ENCODE measurements around the gene ACTMAP. TPM values are rescaled to one million over a fixed set of nuclear protein-coding genes. Genes with fewer than 3 reads are reported as not detected.

ACTMAP gene
- total RNA-seq, 1 experiment from 2014 or later, result 39.3 TPM

DNA sequence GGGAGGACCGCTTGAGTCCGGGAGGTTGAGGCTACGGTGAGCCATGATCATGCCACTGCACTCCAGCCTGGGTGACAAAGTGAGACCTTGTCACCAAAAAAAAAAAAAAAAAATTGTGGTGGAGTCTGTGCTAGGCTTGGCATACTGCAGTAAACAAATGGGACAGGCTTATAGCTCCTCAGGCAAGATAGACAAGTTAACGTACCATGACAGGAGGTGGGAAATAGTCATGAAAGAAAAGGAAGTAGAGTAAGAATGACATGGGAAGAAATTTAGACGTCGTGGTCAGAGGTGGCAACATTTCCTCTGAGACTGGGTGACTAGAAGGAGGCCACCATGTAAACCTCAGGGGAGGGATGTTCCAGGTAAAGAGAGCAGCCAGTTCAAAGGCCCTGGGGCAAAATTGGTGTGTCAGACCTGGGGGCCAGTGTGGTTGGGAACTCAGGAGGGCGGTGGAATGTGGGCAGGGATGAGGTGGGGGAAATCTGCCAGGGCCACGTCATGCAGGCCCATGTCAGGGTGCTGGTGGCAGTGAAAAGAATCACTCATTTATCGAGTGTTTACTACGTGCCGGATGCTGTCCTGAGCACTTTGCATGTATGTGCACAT is 6.3 kb upstream of the ACTMAP start:
- CTCF ChIA-PET, result no interaction called here
- no peak for TF ChIP-seq EZH2 (IDR thresholded peaks at IDR 0.05; ENCODE audit: low read depth)
- TF ChIP-seq, protein P1, sequence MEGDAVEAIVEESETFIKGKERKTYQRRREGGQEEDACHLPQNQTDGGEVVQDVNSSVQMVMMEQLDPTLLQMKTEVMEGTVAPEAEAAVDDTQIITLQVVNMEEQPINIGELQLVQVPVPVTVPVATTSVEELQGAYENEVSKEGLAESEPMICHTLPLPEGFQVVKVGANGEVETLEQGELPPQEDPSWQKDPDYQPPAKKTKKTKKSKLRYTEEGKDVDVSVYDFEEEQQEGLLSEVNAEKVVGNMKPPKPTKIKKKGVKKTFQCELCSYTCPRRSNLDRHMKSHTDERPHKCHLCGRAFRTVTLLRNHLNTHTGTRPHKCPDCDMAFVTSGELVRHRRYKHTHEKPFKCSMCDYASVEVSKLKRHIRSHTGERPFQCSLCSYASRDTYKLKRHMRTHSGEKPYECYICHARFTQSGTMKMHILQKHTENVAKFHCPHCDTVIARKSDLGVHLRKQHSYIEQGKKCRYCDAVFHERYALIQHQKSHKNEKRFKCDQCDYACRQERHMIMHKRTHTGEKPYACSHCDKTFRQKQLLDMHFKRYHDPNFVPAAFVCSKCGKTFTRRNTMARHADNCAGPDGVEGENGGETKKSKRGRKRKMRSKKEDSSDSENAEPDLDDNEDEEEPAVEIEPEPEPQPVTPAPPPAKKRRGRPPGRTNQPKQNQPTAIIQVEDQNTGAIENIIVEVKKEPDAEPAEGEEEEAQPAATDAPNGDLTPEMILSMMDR (conservative IDR thresholded peaks at IDR 0.05), result no peak
- H3K9me2 ChIP-seq (ENCODE audit: insufficient read depth), result no peaks in the 10 kb centered on the region
- H3K4me3 ChIP-seq, result no peak overlapping the region
- H3K27ac ChIP-seq, result no peak overlapping the region
- no peak overlapping the region for H2AFZ ChIP-seq
- intact Hi-C loops (cut with micrococcal nuclease; ENCODE audit: unreplicated experiment), result no loop called here
- peaks cover 24% of the 10 kb centered on the region; the same call in 1 of the 2 replicates for H3F3A ChIP-seq (ENCODE audit: insufficient read depth, low read depth)
- H3K79me2 ChIP-seq (ENCODE audit: low read depth), result peaks cover 70% of the 10 kb centered on the region
- H3K27me3 ChIP-seq (ENCODE audit: insufficient read depth, low read depth), result no peaks in the 10 kb centered on the region
- peaks cover 56% of the 10 kb centered on the region for H3K36me3 ChIP-seq (ENCODE audit: low read depth)
- DNase-seq, result no peak
- H3K9me3 ChIP-seq (ENCODE audit: insufficient read depth, low read depth), result no peaks in the 10 kb centered on the region
- no peak overlapping the region for H3K4me2 ChIP-seq
- H4K20me1 ChIP-seq (ENCODE audit: insufficient read depth), result peaks cover 82% of the 10 kb centered on the region
- BruUV-seq (replicated peaks), result no TSS peak
- POLR2A ChIA-PET (ENCODE audit: unreplicated experiment), result interaction anchor here (0.6 kb wide), 1 partner anchor 37 kb away, joined by 9 read pairs; no protein-coding TSS in a partner anchor
- peaks cover 23% of the 10 kb centered on the region for H3K4me1 ChIP-seq (replicated peaks; ENCODE audit: insufficient read depth)

DNA sequence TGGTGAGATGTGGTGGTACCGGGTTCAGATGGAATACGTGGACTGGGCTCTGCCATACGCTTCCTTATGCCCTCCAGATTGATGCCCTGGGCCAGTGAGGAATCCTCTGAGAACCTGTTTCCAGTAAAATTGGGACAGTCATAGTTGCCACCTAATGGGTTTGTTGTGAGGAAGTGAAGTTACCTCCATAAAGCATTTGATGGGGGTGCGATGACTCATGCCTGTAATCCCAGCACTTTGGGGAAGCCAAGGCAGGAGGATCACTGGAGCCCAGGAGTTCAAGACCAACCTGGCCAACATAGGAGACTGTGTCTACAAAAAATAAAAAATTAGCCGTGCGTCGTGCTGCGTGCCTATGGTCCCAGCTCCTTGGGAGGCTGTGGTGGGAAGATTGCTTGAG is 5.5 kb upstream of the ACTMAP start:
- no peak for DNase-seq
- no peak overlapping the region for H3K4me2 ChIP-seq
- H3K36me3 ChIP-seq (ENCODE audit: low read depth), result peaks cover 50% of the 10 kb centered on the region
- CTCF ChIA-PET, result no interaction called here
- TF ChIP-seq, protein P1 (conservative IDR thresholded peaks at IDR 0.05), result no peak
- TF ChIP-seq EZH2 (IDR thresholded peaks at IDR 0.05; ENCODE audit: low read depth), result no peak
- BruUV-seq (replicated peaks), result no TSS peak
- POLR2A ChIA-PET (ENCODE audit: unreplicated experiment), result interaction anchor here (0.6 to 0.7 kb wide), 3 partner anchors 20 to 38 kb away, joined by 4 to 9 read pairs (median 6); partner anchors contain the start of genes MIA and RAB4B
- no peaks in the 10 kb centered on the region for H3K27me3 ChIP-seq (ENCODE audit: insufficient read depth, low read depth)
- H3K79me2 ChIP-seq (ENCODE audit: low read depth), result peaks cover 75% of the 10 kb centered on the region
- peaks cover 23% of the 10 kb centered on the region for H3K4me1 ChIP-seq (replicated peaks; ENCODE audit: insufficient read depth)
- no peaks in the 10 kb centered on the region for H3K9me2 ChIP-seq (ENCODE audit: insufficient read depth)
- H2AFZ ChIP-seq, result no peak overlapping the region
- no peak overlapping the region for H3K27ac ChIP-seq
- intact Hi-C loops (cut with micrococcal nuclease; ENCODE audit: unreplicated experiment), result no loop called here
- no peaks in the 10 kb centered on the region for H3K9me3 ChIP-seq (ENCODE audit: insufficient read depth, low read depth)
- H3F3A ChIP-seq (ENCODE audit: insufficient read depth, low read depth), result peaks cover 28% of the 10 kb centered on the region; the same call in 1 of the 2 replicates
- H4K20me1 ChIP-seq (ENCODE audit: insufficient read depth), result peaks cover 76% of the 10 kb centered on the region
- H3K4me3 ChIP-seq, result no peak overlapping the region

DNA sequence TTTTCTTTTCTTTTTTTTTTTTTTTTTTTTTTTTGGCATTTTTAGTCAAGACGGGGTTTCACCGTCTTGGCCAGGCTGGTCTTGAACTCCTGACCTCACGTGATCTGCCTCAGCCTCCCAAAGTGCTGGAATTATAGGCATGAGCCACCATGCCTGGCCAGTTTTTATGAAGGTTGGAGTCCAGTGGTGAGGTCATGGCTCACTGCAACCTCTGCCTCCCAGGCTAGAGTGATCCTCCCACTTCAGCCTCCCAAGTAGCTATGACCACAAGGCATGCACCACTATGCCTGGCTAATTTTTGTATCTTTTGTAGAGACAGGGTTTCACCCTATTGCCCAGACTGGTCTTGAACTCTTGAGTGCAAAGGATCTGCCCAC is 5.0 kb upstream of the ACTMAP start:
- peaks cover 23% of the 10 kb centered on the region for H3K4me1 ChIP-seq (replicated peaks; ENCODE audit: insufficient read depth)
- peaks cover 44% of the 10 kb centered on the region for H3K36me3 ChIP-seq (ENCODE audit: low read depth)
- ChIA-PET CTCF (interaction anchor here (0.6 kb wide), 2 partner anchors 19 to 121 kb away, joined by 3 to 6 read pairs; no protein-coding TSS in a partner anchor), POLR2A (ENCODE audit: unreplicated experiment) (no interaction called here)
- H3K9me3 ChIP-seq (ENCODE audit: insufficient read depth, low read depth), result no peaks in the 10 kb centered on the region
- TF ChIP-seq EZH2 (IDR thresholded peaks at IDR 0.05; ENCODE audit: low read depth), result no peak
- TF ChIP-seq, protein P1 (conservative IDR thresholded peaks at IDR 0.05), result no peak
- H3K79me2 ChIP-seq (ENCODE audit: low read depth), result peaks cover 75% of the 10 kb centered on the region
- H3K4me2 ChIP-seq, result no peak overlapping the region
- no TSS peak for BruUV-seq (replicated peaks)
- intact Hi-C loops (cut with micrococcal nuclease; ENCODE audit: unreplicated experiment), result no loop called here
- H3K4me3 ChIP-seq, result no peak overlapping the region
- no peak overlapping the region for H2AFZ ChIP-seq
- no peaks in the 10 kb centered on the region for H3K9me2 ChIP-seq (ENCODE audit: insufficient read depth)
- DNase-seq, result no peak
- H3K27me3 ChIP-seq (ENCODE audit: insufficient read depth, low read depth), result no peaks in the 10 kb centered on the region
- peaks cover 71% of the 10 kb centered on the region for H4K20me1 ChIP-seq (ENCODE audit: insufficient read depth)
- peaks cover 26% of the 10 kb centered on the region; the same call in 1 of the 2 replicates for H3F3A ChIP-seq (ENCODE audit: insufficient read depth, low read depth)
- no peak overlapping the region for H3K27ac ChIP-seq
